Ramos (cell line): ENCODE data around the gene TSPAN7.

Experiments
- in situ Hi-C: fragments of 300-500 bp; cut with MboI; formaldehyde crosslinking; loops from one replicate; pipeline ENCODE4 v1.14.3; 2022; ENCODE audit warnings: low sequenced_read_pairs; ENCODE audit not compliant: unreplicated experiment

TSPAN7 gene

GRCh38 chrX:38675856-38676255, 114.5 kb downstream of the TSPAN7 start:
- in situ Hi-C loops = no loop called here

- in situ Hi-C loops = no loop called here
Observed at GRCh38 chrX:38678183-38678582, 116.8 kb downstream of the TSPAN7 start.

GRCh38 chrX:38678821-38679220, 117.5 kb downstream of the TSPAN7 start:
- in situ Hi-C loops = no loop called here

- in situ Hi-C loops = no loop called here
Observed at GRCh38 chrX:38679695-38680094, 118.4 kb downstream of the TSPAN7 start.

- in situ Hi-C loops = no loop called here
Observed at GRCh38 chrX:38682095-38682494, 120.8 kb downstream of the TSPAN7 start.

GRCh38 chrX:38692961-38693360, 131.6 kb downstream of the TSPAN7 start:
- in situ Hi-C loops = no loop called here

- in situ Hi-C loops = no loop called here
Observed at GRCh38 chrX:38694394-38694793, 133.1 kb downstream of the TSPAN7 start.

GRCh38 chrX:38697461-38697860, 136.1 kb downstream of the TSPAN7 start:
- in situ Hi-C loops = no loop called here

- in situ Hi-C loops = no loop called here
Observed at GRCh38 chrX:38699121-38699520, 137.8 kb downstream of the TSPAN7 start.

- in situ Hi-C loops = no loop called here
Observed at GRCh38 chrX:38699696-38700095, 138.4 kb downstream of the TSPAN7 start.

GRCh38 chrX:38701073-38701472, 139.7 kb downstream of the TSPAN7 start:
- in situ Hi-C loops = no loop called here

- in situ Hi-C loops = no loop called here
Observed at GRCh38 chrX:38704146-38704882, 143.0 kb downstream of the TSPAN7 start.

- in situ Hi-C loops = no loop called here
Observed at GRCh38 chrX:38717871-38718270, 156.5 kb downstream of the TSPAN7 start.

- in situ Hi-C loops = no loop called here
Observed at GRCh38 chrX:38718311-38718710, 157.0 kb downstream of the TSPAN7 start.

GRCh38 chrX:38726612-38727011, 165.3 kb downstream of the TSPAN7 start:
- in situ Hi-C loops = no loop called here

GRCh38 chrX:38727668-38728067, 166.3 kb downstream of the TSPAN7 start:
- in situ Hi-C loops = no loop called here

GRCh38 chrX:38732866-38733265, 171.5 kb downstream of the TSPAN7 start:
- in situ Hi-C loops = no loop called here
